PC-9 (cell line): ENCODE results near the gene ADORA3.

Experiments
- CTCF ChIP-seq: fragments of 200-600 bp; sonication (generic); conservative IDR thresholded peaks from 2 replicates; pipeline ENCODE4 v1.6.1; 2017; ENCODE audit warnings: mixed run types, antibody characterized with exemption, mild to moderate bottlenecking, moderate library complexity
- EZH2 ChIP-seq: fragments of 200-600 bp; sonication (generic); IDR thresholded peaks from 2 replicates; pipeline ENCODE4 v1.8.0; 2017; ENCODE audit warnings: antibody characterized with exemption, low read depth

GRCh38 chr1:111455642-111456031 lies 47.8 kb downstream of the ADORA3 start:
- no peak for TF ChIP-seq CTCF
- no peak for TF ChIP-seq EZH2
